Transverse colon (tissue), 4 donors: ENCODE measurements around the gene CDH15. TPM values are rescaled to one million over a fixed set of nuclear protein-coding genes. Genes with fewer than 3 reads are reported as not detected.

Experiments used
- DNase-seq: peaks from one replicate; pipeline ENCODE4 v3.0.0-alpha.2; 2019
- H3K27ac ChIP-seq, 4 donors: fragments of 200-600 bp; sonication (generic); 2 replicates each; pipeline ENCODE4 v1.5.1; 2016 to 2018; ENCODE audit warnings: inconsistent platforms in 4 of 4
- H3K27me3 ChIP-seq: fragments of 200-600 bp; sonication (generic); 2 replicates; pipeline ENCODE4 v1.5.1; 2017; ENCODE audit warnings: inconsistent platforms
- H3K36me3 ChIP-seq, 4 donors: fragments of 200-600 bp; sonication (generic); 2 replicates each; pipeline ENCODE4 v1.5.1; 2017 to 2019; ENCODE audit warnings: inconsistent platforms in 4 of 4
- H3K4me1 ChIP-seq, 4 donors: fragments of 200-600 bp; sonication (generic); 2 replicates each; pipeline ENCODE4 v1.5.1; 2017 to 2020; ENCODE audit warnings: inconsistent platforms in 4 of 4
- H3K4me3 ChIP-seq, 4 donors: fragments of 200-600 bp; sonication (generic); 1 replicate in 1 of 4; 2 replicates in 3 of 4; pipeline versions ENCODE4 v1.5.1 to v1.6.1; 2017 to 2019; ENCODE audit warnings: inconsistent platforms in 4 of 4
- H3K9me3 ChIP-seq, 2 donors: fragments of 200-600 bp; sonication (generic); 2 replicates each; pipeline ENCODE4 v1.5.1; 2017 to 2019; ENCODE audit warnings: inconsistent platforms in 2 of 2
- CTCF ChIP-seq, 5 experiments: fragments of 200-600 bp in 3 of 5; fragments of 450-650 bp in 2 of 5; sonication (generic) in 3 of 5; IDR thresholded peaks; 1 replicate in 2 of 5; 2 replicates in 3 of 5; pipeline ENCODE4 v1.5.1; 2016 to 2017; ENCODE audit warnings: antibody characterized with exemption in 5 of 5, inconsistent platforms in 3 of 5, mild to moderate bottlenecking in 2 of 5, moderate library complexity in 1 of 5
- EP300 ChIP-seq: sonication (generic); formaldehyde crosslinking; IDR thresholded peaks from one replicate; pipeline ENCODE4 v1.6.1; 2017; ENCODE audit warnings: antibody characterized with exemption, low read depth
- POLR2A ChIP-seq: fragments of 450-650 bp; IDR thresholded peaks from one replicate; pipeline ENCODE4 v1.6.1; 2016; ENCODE audit warnings: antibody characterized with exemption, mild to moderate bottlenecking, moderate library complexity
- POLR2AphosphoS5 ChIP-seq, 3 donors: sonication (generic); formaldehyde crosslinking; IDR thresholded peaks; one replicate each; pipeline ENCODE4 v1.6.1; 2016; ENCODE audit warnings: antibody characterized with exemption in 3 of 3
- WGBS, 2 donors: methylation state at CpG; one replicate each; pipeline ENCODE4 v1.1.5; 2018; ENCODE audit warnings: low coverage in 1 of 2; 5-methylcytosine and 5-hydroxymethylcytosine counted together
- in situ Hi-C, 4 donors: fragments of 200-750 bp; cut with MboI; loops; one replicate each; pipeline versions ENCODE4 v1.15.0 to v1.15.1; 2017; ENCODE audit warnings: low sequenced_read_pairs in 3 of 4, low pct_ligation_motif_present in 1 of 4, low pct_unique_long_range_greater_than_20kb in 1 of 4
- intact Hi-C: fragments of 100-400 bp; cut with DNase I; formaldehyde crosslinking; loops from one replicate; pipeline ENCODE4 v1.15.1; 2023; ENCODE audit warnings: low total_unique reads
- total RNA-seq, 4 donors: library from RNA; depleted of rRNA; stranded (reverse); fragments of >200 nt; gene quantifications; one replicate each; pipeline ENCODE4 v1.1.0, GENCODE V29; 2016

The CDH15 gene
- total RNA-seq, 4 donors from 2014 or later: not detected

DNA sequence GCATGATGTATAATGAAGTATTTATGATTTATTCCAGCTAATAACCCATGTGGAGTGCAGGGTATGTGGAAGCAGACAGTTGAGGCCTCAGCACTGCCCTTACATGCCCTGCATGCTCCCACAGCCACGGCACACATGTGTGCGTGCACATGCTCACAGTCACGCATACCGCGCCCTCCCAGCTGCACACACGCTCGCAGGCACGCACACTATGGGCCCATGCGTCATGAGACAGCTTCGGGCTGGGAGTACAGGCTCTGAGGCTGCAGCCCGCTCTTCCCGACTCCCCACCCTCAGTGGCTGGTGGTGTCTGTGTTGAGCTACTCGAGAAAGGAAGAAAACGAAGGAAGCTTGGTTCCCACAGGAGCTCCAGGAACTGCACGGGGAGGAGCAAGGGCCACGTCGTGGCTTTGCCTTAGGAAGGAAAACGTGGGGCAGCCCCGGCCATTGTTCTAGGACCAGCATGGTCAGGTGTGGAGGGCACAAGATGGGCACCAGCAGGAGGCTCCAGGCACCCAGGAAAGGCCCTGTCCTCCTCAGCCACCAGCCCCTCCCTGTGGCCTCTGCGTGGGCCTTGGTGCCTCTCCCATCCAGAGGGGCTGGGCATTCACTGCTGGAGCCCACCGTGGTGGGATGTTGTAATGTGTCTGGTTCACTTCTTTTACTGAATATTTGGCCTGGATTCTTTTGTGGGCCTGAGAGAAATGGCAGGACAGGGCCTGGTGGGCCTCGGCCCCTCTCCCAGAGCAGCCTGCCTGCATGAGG is 27.5 kb upstream of the CDH15 start:
- TF ChIP-seq POLR2A (no peak), EP300 (no peak), CTCF (IDR thresholded peaks at IDR 0.05) (no peak), POLR2AphosphoS5 (IDR thresholded peaks at IDR 0.05) (no peak)
- no peak overlapping the region for H3K4me3 ChIP-seq
- WGBS, 2 donors: 87% methylated on average over 22 of the region's 22 CpGs; no CpG with 5 or more reads in 1 of the 2 donors
- DNase-seq: no peak
- no peaks in the 10 kb centered on the region for H3K27me3 ChIP-seq
- no peaks in the 10 kb centered on the region for H3K4me1 ChIP-seq
- in situ Hi-C loops: no loop called here
- peaks cover 0 to 19% (median 6%) of the 10 kb centered on the region in 4 donors for H3K36me3 ChIP-seq
- no peak overlapping the region for H3K27ac ChIP-seq
- intact Hi-C loops: no loop called here
- no peaks in the 10 kb centered on the region for H3K9me3 ChIP-seq

DNA sequence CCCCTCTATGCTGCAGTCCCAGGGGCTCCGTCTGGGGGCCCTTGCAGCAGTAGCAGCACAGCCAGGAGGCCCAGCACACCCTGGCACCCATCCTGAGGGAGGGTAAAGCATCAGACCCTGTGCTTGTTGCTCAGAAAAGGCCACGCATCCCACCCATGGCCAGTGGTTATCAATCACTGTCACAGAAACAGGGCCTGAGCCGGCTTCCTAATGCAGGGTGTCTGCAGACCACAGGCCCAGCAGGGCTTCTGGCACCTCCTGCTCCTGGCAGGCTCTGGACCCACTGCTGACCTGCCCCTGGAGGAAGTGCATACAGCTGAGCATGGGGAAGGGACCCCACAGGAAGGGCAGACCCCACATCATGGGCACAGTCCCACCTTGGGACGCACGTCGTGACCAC is 26.9 kb upstream of the CDH15 start:
- no peak overlapping the region for H3K4me3 ChIP-seq
- no peaks in the 10 kb centered on the region for H3K9me3 ChIP-seq
- intact Hi-C loops (no loop called here), in situ Hi-C loops (no loop called here)
- no peak overlapping the region for H3K27ac ChIP-seq
- no peaks in the 10 kb centered on the region for H3K27me3 ChIP-seq
- H3K4me1 ChIP-seq: no peaks in the 10 kb centered on the region
- H3K36me3 ChIP-seq: peaks cover 0 to 24% (median 6%) of the 10 kb centered on the region in 4 donors
- no peak for TF ChIP-seq POLR2A
- no peak for TF ChIP-seq EP300
- no peak for TF ChIP-seq POLR2AphosphoS5 (IDR thresholded peaks at IDR 0.05)
- no peak for TF ChIP-seq CTCF (IDR thresholded peaks at IDR 0.05)
- 91% methylated on average over 6 of the region's 6 CpGs; no CpG with 5 or more reads in 1 of the 2 donors for WGBS, 2 donors
- DNase-seq: no peak

- H3K36me3 ChIP-seq: peaks cover 0 to 21% (median 6%) of the 10 kb centered on the region in 4 donors
- no peak for DNase-seq
- intact Hi-C loops: no loop called here
Observed at GRCh38 chr16:89145406-89146161, 26.0 kb upstream of the CDH15 start.

More at GRCh38 chr16:89145406-89146161, 26.0 kb upstream of the CDH15 start:
- H3K27me3 ChIP-seq: no peaks in the 10 kb centered on the region
- H3K4me3 ChIP-seq: no peak overlapping the region
- 95 to 97% methylated on average over 4 to 23 of the region's 25 CpGs for WGBS, 2 donors
- in situ Hi-C loops: no loop called here
- H3K27ac ChIP-seq: no peak overlapping the region
- H3K9me3 ChIP-seq: no peaks in the 10 kb centered on the region
- no peaks in the 10 kb centered on the region for H3K4me1 ChIP-seq
- TF ChIP-seq POLR2AphosphoS5 (IDR thresholded peaks at IDR 0.05): no peak
- TF ChIP-seq CTCF (IDR thresholded peaks at IDR 0.05): no peak
- no peak for TF ChIP-seq POLR2A
- TF ChIP-seq EP300: no peak
